Measurements from ENCODE around the gene TTC22.

DNA sequence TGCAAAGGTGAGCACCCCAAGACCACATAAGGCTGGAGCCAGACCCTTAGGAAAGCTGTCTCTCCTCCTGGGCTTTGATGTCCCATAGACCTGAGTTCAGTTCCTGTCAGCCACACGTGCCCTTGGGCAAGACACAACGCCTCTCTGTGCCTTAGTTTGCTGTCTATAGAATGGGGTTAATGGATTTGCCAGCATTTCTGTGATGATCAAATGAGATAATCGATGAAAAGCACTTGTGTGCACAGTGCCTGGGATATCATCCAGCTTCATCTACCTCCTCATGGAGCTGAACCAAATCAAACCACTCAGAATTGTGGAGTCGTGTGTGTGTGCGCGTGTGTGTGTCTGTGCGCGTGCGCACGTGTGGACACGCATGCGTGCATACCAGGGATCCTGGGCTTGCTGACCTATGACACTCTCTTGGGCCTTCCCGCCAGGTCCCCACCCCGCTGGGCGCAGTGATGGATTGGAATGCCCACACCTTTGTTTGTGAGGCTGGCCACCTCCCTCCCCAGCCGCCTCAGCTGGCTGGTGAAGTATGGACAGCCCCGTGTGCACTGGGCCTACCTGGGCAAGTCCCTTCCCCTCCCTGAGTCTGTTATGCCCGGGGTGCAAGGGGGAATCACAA, 5.2 kb downstream of the TTC22 start:
- TF ChIP-seq, protein P1, sequence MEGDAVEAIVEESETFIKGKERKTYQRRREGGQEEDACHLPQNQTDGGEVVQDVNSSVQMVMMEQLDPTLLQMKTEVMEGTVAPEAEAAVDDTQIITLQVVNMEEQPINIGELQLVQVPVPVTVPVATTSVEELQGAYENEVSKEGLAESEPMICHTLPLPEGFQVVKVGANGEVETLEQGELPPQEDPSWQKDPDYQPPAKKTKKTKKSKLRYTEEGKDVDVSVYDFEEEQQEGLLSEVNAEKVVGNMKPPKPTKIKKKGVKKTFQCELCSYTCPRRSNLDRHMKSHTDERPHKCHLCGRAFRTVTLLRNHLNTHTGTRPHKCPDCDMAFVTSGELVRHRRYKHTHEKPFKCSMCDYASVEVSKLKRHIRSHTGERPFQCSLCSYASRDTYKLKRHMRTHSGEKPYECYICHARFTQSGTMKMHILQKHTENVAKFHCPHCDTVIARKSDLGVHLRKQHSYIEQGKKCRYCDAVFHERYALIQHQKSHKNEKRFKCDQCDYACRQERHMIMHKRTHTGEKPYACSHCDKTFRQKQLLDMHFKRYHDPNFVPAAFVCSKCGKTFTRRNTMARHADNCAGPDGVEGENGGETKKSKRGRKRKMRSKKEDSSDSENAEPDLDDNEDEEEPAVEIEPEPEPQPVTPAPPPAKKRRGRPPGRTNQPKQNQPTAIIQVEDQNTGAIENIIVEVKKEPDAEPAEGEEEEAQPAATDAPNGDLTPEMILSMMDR (conservative IDR thresholded peaks at IDR 0.05; ENCODE audit: low read length) = no peak
- TF ChIP-seq EZH2phosphoT487 (IDR thresholded peaks at IDR 0.05; ENCODE audit: borderline replicate concordance) = no peak
